GM19023 (cell line): ENCODE results near the gene NUDT16L1.

ENCODE experiments used
- ATAC-seq: cut with Tn5 transposase; IDR thresholded peaks from one replicate; pipeline ENCODE4 v1.9.1; 2021; ENCODE audit warnings: mild to moderate bottlenecking, moderate library complexity; ENCODE audit not compliant: unreplicated experiment

Gene NUDT16L1

GRCh38 chr16:4682084-4682591 lies 11.2 kb upstream of the NUDT16L1 start:
- no peak for ATAC-seq

DNA sequence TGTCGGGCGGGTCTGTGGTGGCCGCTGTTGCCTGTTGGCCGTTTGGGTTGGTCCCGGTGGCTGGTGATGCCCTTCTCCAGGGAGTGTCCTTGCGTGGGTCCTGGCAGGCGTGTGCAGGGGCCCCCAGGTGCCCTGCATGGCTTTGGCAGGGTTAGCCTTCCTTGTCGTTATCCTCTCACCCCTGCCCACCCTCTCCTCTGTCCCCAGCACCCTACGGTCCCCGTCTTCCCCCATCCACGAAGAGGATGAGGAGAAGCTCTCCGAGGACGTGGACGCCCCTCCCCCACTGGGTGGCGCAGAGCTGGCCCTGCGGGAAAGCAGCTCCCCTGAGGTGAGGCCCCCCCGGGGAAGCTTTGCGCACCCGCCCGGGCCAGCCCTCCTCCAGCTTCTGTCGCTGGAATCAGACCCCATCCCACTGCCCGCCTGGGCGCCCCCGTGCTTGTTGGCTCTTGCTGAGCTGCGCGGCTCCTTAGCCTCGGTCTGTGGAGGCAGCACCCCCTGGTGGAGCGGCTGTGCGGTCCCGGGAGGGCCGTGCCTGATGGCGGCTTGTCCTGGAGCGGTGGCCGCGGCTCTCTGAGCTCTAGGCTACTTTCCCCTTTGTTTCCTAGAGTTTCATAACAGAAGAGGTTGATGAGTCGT lies 10.6 kb upstream of the NUDT16L1 start:
- no peak for ATAC-seq

- ATAC-seq = no peak
Observed at GRCh38 chr16:4683255-4684057, 9.9 kb upstream of the NUDT16L1 start.

DNA sequence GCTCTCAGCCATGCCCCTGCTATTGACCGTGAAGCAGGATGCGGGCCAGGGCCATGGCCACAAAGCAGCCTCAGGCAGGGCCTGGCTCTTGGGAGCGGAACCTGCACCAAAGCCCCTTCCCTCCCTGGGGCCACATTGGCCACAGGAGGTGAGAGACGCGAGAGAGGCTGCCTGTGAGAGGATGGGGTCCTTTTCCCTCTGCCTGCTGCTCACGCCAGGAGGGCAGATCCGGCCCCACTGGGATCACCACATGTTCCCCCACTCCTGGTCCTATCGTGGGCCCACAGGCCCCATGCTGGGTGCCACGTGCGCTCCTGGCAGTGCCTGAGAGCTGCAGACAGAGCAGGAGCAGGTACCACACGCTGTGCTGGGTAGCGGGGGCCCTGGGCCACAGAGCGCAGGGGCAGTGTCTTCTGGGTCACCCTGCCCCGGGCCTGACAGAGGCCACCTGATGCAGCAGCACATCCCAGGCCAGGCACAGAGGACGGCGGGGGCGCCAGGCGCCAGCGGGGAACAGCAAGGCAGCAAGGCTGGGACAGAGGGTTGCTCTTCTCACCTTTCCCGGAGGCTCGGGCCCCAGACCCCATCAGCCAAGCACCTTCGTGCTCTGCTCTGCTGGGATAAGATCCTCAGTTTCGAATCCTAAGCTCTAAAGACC lies 9.2 kb upstream of the NUDT16L1 start:
- no peak for ATAC-seq

- ATAC-seq = no peak
Observed at GRCh38 chr16:4684763-4685162, 8.6 kb upstream of the NUDT16L1 start.

- ATAC-seq = no peak
Observed at GRCh38 chr16:4685292-4685691, 8.1 kb upstream of the NUDT16L1 start.

- no peak for ATAC-seq
Observed at GRCh38 chr16:4685776-4686496, 7.4 kb upstream of the NUDT16L1 start.

- no peak for ATAC-seq
Observed at GRCh38 chr16:4686497-4687210, 6.7 kb upstream of the NUDT16L1 start.

GRCh38 chr16:4687416-4687815 lies 5.9 kb upstream of the NUDT16L1 start:
- no peak for ATAC-seq

- no peak for ATAC-seq
Observed at GRCh38 chr16:4687946-4688673, 5.3 kb upstream of the NUDT16L1 start.

GRCh38 chr16:4688674-4689045 lies 4.7 kb upstream of the NUDT16L1 start:
- ATAC-seq = no peak

DNA sequence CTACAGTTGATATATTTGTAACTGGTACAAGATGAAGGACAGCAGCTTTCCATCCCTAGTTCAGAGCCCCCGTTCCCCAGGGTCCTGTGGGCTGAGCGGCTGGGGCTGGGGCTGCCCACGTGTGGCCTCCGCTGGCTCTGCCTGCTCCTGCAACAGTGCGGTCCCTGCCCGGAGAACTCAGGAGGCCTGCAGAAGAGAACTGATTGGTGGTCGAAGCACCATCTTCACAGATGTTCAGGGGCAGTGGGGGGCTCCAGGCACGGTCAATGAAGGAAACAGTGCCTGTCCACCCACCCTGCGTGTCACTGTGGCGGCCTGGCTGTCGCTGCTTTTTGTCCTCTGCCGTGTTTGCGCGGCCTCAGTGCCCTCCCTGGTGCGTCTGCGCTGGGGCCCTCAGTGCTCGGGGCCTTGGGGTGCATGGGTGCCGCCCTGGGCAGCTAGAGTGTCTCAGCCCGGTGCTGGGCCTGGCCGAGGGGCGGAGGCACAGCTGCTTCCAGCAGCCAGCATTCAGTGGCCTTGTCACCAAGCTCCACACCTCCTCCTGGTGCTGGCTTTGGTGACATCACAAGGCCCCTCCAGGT lies 4.2 kb upstream of the NUDT16L1 start:
- ATAC-seq = no peak

- ATAC-seq = no peak
Observed at GRCh38 chr16:4689864-4690704, 3.3 kb upstream of the NUDT16L1 start.

DNA sequence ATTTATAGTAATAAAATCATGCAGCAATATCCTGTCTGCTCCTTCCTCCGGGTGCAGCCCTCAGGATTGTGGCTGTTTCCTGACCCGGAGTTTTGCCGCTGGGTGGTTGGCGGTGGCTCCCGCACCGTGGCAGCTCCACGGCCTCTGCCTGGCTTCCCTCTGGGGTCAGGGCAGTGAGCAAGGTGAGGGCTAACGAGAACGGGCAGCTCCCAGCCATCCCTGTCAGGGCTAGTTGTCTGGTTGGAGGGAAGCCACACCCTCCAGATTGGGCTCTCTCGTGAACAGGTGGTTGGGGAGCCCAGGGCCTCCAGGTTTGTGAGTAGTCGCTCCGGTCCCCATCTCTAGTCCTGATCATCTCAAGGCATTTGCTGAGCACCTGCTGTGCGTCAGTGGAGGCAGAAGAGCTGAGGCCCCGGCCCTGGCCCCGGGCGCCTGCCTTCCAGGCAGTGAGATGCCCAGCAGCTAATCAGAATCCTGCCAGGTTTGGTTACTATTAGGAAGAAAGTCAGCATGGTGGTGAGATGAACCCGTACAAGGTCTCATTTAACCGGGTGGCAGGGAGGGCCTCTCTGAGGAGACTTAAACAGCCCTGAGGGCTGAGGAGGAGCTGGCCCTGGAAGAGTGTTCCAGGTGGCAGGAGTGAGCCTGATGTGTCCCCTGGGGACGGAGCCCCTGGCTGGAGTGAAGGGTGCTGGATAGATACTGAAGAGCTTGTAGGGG lies 2.3 kb upstream of the NUDT16L1 start:
- no peak for ATAC-seq

DNA sequence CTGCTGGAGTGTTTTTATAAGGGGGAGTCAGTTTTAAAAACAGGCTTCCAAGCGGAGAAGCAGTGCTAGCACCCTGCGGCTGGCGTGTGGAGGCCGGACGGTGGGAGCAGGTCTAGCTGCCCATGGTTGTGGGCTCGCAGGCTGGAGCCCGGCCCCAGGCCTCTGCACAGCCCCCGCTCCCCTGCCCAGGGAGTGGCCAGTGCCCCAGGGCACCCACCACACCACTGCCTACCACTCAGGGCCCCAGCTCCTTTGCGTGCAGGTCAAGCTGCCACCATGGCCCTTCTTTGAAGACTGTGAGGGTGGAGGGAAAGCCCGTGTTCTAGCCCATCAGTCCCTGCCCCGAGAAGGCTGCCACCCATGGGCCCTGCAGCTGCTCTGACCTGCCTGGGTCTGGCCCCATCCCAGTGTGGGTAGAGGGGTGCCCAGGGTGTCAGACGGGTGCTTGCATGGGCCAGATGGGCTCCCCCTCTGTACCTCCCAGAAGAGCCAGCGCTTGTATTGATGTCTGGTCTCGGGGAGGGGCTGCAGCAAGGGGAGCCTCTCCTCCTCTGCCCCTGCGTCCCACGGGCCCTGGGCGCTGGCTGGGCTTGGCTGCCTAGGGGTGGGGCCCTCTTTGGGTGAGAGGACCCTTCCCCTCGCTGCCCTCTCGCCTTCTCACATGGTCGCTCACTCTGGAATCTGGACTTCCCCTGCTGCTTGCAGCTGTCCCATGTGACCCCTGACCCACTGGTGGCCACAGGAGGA lies 1.5 kb upstream of the NUDT16L1 start:
- no peak for ATAC-seq

DNA sequence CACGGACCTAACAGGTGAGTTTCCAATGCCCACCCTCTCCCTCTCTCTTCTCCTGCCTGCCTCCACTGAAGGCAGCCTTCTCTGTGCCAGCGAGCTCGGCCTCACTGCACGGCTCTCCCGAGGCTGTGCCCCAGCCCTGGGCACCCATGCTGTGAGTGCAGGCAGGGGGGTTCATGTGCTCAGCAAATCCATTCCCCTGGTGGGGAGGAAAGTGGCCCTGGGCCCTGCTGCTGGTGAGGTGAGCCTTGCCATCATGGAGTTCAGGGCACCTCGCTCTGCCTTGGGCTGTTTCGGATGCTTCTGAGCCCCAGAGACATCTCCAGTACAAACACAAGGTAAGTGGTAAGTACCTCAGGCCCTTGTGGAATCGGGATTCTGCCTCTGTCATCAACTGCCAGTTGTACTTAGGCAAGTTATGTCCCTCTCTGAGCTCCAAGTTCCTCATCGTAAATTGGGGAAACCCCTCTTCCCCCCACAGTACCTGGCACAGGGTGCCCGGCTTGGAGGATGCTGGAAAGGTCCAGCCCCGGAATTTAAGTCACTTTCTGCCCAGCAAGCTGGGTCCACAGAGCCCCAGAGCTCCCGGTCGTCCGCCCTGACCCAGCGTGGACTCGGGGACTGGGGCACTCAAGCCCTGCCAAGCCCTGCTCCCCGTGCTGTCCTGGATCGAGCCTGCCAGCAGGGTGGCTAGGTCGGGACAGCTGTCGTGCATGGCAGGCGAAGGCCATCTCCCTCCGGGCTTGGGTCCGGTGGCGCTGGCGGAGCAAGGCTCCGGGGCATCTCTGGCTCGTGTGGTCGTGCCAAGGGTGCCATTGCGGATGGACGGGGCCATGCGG lies 684 bp upstream of the NUDT16L1 start:
- ATAC-seq = peak; percentile 3
